ENCODE measurements around the gene SEMA5A.
"Not testable (repeated sequence)": the region's sequence is repeated elsewhere in the genome, so short reads cannot be mapped to it uniquely, and the experiment has no call there.

SEMA5A gene

GRCh38 chr5:9438596-9439354 lies 107.1 kb downstream of the SEMA5A start:
- no peak for DNase-seq

- no peak for DNase-seq
Measured at GRCh38 chr5:9437741-9438240, 108.1 kb downstream of the SEMA5A start.

GRCh38 chr5:9431496-9432258 lies 114.2 kb downstream of the SEMA5A start:
- DNase-seq = no peak

- no peak for DNase-seq
Measured at GRCh38 chr5:9431151-9431495, 114.8 kb downstream of the SEMA5A start.

- DNase-seq = no peak
Measured at GRCh38 chr5:9430306-9430705, 115.6 kb downstream of the SEMA5A start.

- DNase-seq = no peak
Measured at GRCh38 chr5:9429691-9430215, 116.1 kb downstream of the SEMA5A start.

- no peak for DNase-seq
Measured at GRCh38 chr5:9428272-9428671, 117.6 kb downstream of the SEMA5A start.

GRCh38 chr5:9425710-9426109 lies 120.2 kb downstream of the SEMA5A start:
- DNase-seq = no peak

GRCh38 chr5:9423571-9423970 lies 122.3 kb downstream of the SEMA5A start:
- no peak for DNase-seq

- DNase-seq = no peak
Measured at GRCh38 chr5:9421884-9422283, 124.0 kb downstream of the SEMA5A start.

GRCh38 chr5:9419794-9420193 lies 126.1 kb downstream of the SEMA5A start:
- DNase-seq = no peak

GRCh38 chr5:9415566-9415965 lies 130.3 kb downstream of the SEMA5A start:
- DNase-seq = no peak

- no peak for DNase-seq
Measured at GRCh38 chr5:9415091-9415490, 130.8 kb downstream of the SEMA5A start.

GRCh38 chr5:9411142-9411541 lies 134.7 kb downstream of the SEMA5A start:
- no peak for DNase-seq

GRCh38 chr5:9409413-9409960 lies 136.4 kb downstream of the SEMA5A start:
- DNase-seq = no peak

GRCh38 chr5:9408964-9409363 lies 136.9 kb downstream of the SEMA5A start:
- DNase-seq = no peak

- DNase-seq = no peak
Measured at GRCh38 chr5:9405196-9405754, 140.6 kb downstream of the SEMA5A start.

- no peak for DNase-seq
Measured at GRCh38 chr5:9401786-9402472, 143.9 kb downstream of the SEMA5A start.

- DNase-seq = not testable (repeated sequence)
Measured at GRCh38 chr5:9399783-9400182, 146.1 kb downstream of the SEMA5A start.

GRCh38 chr5:9399094-9399493 lies 146.8 kb downstream of the SEMA5A start:
- no peak for DNase-seq

- DNase-seq = no peak
Measured at GRCh38 chr5:9398227-9398626, 147.6 kb downstream of the SEMA5A start.

GRCh38 chr5:9396285-9396770 lies 149.5 kb downstream of the SEMA5A start:
- DNase-seq = no peak

GRCh38 chr5:9395706-9396105 lies 150.2 kb downstream of the SEMA5A start:
- DNase-seq = no peak

Data from stimulated activated CD4-positive, alpha-beta T cell treated with anti-CD3 and anti-CD28 coated beads, Interleukin-2, amount 100 ng/mL, for 24 hours (primary cell).